Sigmoid colon (tissue), 4 donors: ENCODE results near the gene DIAPH2.

ENCODE experiments used
- CTCF ChIP-seq, 4 experiments: fragments of 450-650 bp in 3 of 4; fragments of 200-600 bp in 1 of 4; IDR thresholded peaks; one replicate each; pipeline ENCODE4 v1.5.1; 2016 to 2019; ENCODE audit warnings: antibody characterized with exemption in 4 of 4, mild to moderate bottlenecking in 3 of 4, moderate library complexity in 2 of 4
- EP300 ChIP-seq, 4 donors: sonication (generic); formaldehyde crosslinking; IDR thresholded peaks; one replicate each; pipeline ENCODE4 v1.6.1; 2017; ENCODE audit warnings: antibody characterized with exemption in 4 of 4
- POLR2A ChIP-seq, 2 donors: fragments of 450-650 bp; IDR thresholded peaks; one replicate each; pipeline ENCODE4 v1.6.1; 2016; ENCODE audit warnings: antibody characterized with exemption in 2 of 2, mild to moderate bottlenecking in 2 of 2, moderate library complexity in 2 of 2
- POLR2AphosphoS5 ChIP-seq, 4 donors: sonication (generic); formaldehyde crosslinking; IDR thresholded peaks; one replicate each; pipeline ENCODE4 v1.6.1; 2017; ENCODE audit warnings: antibody characterized with exemption in 4 of 4

GRCh38 chrX:96979766-96980165 lies 295.1 kb downstream of the DIAPH2 start:
- TF ChIP-seq CTCF (IDR thresholded peaks at IDR 0.05), result no peak
- TF ChIP-seq POLR2A (IDR thresholded peaks at IDR 0.05), result no peak
- TF ChIP-seq POLR2AphosphoS5 (IDR thresholded peaks at IDR 0.05), result no peak
- no peak for TF ChIP-seq EP300 (IDR thresholded peaks at IDR 0.05)
